ENCODE data around the gene BRIP1. TPM values are rescaled to one million over a fixed set of nuclear protein-coding genes. Genes with fewer than 3 reads are reported as not detected.

Gene BRIP1
- total RNA-seq, 1 experiment from 2014 or later = 13.8 TPM

DNA sequence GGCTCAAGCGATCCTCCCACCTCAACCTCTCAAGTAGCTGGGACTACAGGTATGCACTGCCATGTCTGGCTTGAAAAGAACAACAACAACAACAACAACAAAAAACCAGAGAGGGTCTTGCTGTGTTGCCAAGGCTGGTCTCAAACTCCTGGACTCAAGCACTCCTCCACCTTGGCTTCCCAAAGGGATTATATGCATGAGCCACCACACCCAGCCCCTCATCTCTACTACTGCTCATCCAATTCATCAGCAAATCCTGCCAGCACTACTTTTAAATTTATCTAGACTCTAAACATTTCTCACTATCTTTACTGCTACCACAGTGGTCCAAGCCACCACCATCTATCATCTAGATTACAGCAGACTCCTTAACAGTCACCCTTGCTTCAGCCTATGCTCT, 109.6 kb downstream of the BRIP1 start (continued):
- TF ChIP-seq, protein P1, sequence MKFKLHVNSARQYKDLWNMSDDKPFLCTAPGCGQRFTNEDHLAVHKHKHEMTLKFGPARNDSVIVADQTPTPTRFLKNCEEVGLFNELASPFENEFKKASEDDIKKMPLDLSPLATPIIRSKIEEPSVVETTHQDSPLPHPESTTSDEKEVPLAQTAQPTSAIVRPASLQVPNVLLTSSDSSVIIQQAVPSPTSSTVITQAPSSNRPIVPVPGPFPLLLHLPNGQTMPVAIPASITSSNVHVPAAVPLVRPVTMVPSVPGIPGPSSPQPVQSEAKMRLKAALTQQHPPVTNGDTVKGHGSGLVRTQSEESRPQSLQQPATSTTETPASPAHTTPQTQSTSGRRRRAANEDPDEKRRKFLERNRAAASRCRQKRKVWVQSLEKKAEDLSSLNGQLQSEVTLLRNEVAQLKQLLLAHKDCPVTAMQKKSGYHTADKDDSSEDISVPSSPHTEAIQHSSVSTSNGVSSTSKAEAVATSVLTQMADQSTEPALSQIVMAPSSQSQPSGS (CRISPR knock-in tag; IDR thresholded peaks at IDR 0.05; ENCODE audit: borderline replicate concordance, low read depth) = no peak
- TF ChIP-seq, protein P2, sequence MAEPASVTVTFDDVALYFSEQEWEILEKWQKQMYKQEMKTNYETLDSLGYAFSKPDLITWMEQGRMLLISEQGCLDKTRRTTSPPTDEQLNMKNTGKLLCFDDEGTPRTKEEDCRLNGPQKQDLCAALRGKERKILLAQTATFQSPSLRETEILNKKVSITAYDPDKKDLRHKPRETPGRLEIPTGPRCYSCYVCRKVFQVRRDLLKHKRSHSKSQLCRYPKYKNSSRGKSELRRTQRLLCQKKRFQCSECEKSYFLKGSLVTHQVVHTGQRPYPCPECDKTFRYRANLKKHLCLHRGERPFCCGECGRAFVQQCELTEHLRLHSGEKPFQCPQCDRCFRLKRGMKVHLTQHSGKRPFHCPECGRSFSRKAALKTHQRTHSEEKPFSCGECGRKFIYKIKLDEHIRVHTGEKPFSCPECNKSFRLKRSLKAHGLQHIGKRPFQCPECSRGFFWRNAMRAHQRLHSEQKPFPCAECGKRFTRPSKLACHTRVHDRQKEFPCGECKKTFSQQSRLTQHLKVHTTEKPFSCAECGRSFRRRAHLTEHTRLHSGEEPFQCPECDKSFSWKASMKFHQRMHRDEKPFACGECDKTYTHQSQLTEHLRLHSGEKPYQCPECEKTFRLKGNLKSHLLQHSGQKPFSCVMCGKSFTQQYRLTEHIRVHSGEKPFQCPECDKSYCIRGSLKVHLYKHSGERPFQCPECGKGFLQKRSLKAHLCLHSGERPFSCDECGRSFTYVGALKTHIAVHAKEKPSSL (CRISPR knock-in tag; conservative IDR thresholded peaks at IDR 0.05) = no peak
- no peak for TF ChIP-seq TEAD1 (CRISPR knock-in tag; IDR thresholded peaks at IDR 0.05)
- TF ChIP-seq CREM (CRISPR knock-in tag; IDR thresholded peaks at IDR 0.05) = no peak
- TF ChIP-seq, protein P3, sequence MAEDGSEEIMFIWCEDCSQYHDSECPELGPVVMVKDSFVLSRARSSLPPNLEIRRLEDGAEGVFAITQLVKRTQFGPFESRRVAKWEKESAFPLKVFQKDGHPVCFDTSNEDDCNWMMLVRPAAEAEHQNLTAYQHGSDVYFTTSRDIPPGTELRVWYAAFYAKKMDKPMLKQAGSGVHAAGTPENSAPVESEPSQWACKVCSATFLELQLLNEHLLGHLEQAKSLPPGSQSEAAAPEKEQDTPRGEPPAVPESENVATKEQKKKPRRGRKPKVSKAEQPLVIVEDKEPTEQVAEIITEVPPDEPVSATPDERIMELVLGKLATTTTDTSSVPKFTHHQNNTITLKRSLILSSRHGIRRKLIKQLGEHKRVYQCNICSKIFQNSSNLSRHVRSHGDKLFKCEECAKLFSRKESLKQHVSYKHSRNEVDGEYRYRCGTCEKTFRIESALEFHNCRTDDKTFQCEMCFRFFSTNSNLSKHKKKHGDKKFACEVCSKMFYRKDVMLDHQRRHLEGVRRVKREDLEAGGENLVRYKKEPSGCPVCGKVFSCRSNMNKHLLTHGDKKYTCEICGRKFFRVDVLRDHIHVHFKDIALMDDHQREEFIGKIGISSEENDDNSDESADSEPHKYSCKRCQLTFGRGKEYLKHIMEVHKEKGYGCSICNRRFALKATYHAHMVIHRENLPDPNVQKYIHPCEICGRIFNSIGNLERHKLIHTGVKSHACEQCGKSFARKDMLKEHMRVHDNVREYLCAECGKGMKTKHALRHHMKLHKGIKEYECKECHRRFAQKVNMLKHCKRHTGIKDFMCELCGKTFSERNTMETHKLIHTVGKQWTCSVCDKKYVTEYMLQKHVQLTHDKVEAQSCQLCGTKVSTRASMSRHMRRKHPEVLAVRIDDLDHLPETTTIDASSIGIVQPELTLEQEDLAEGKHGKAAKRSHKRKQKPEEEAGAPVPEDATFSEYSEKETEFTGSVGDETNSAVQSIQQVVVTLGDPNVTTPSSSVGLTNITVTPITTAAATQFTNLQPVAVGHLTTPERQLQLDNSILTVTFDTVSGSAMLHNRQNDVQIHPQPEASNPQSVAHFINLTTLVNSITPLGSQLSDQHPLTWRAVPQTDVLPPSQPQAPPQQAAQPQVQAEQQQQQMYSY (CRISPR knock-in tag; IDR thresholded peaks at IDR 0.05) = no peak
- TF ChIP-seq, protein P4, sequence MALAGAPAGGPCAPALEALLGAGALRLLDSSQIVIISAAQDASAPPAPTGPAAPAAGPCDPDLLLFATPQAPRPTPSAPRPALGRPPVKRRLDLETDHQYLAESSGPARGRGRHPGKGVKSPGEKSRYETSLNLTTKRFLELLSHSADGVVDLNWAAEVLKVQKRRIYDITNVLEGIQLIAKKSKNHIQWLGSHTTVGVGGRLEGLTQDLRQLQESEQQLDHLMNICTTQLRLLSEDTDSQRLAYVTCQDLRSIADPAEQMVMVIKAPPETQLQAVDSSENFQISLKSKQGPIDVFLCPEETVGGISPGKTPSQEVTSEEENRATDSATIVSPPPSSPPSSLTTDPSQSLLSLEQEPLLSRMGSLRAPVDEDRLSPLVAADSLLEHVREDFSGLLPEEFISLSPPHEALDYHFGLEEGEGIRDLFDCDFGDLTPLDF (CRISPR knock-in tag; IDR thresholded peaks at IDR 0.05) = no peak
- no peak for TF ChIP-seq NR2C2 (CRISPR knock-in tag; IDR thresholded peaks at IDR 0.05)
- TF ChIP-seq SP1 (CRISPR knock-in tag; conservative IDR thresholded peaks at IDR 0.05) = no peak
- TF ChIP-seq, protein P5, sequence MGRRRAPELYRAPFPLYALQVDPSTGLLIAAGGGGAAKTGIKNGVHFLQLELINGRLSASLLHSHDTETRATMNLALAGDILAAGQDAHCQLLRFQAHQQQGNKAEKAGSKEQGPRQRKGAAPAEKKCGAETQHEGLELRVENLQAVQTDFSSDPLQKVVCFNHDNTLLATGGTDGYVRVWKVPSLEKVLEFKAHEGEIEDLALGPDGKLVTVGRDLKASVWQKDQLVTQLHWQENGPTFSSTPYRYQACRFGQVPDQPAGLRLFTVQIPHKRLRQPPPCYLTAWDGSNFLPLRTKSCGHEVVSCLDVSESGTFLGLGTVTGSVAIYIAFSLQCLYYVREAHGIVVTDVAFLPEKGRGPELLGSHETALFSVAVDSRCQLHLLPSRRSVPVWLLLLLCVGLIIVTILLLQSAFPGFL (CRISPR knock-in tag; IDR thresholded peaks at IDR 0.05; ENCODE audit: borderline replicate concordance) = no peak
- TF ChIP-seq CREB1 (CRISPR knock-in tag; IDR thresholded peaks at IDR 0.05) = no peak
- TF ChIP-seq NFATC4 (CRISPR knock-in tag; IDR thresholded peaks at IDR 0.05) = no peak
- no peak for TF ChIP-seq OVOL2 (CRISPR knock-in tag; IDR thresholded peaks at IDR 0.05; ENCODE audit: borderline replicate concordance)

DNA sequence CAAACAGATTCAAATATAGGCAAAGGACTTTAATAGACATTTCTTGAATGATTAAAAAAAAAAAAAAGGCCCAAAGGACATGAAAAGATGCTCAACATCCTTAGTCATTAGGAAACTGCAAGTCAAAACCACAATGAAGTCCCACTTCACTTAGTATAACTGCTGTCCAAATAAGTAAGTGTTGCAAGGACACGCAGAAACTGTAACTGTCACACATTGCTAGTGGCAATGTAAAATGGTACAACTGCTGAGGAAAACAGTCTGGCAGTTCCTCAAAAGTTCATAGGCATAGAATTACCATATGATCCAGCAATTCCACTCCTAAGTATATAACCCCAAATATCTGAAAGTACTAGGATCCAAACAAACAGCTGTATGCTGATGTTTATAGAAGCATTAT, 112.7 kb downstream of the BRIP1 start:
- ChIA-PET CTCF (no interaction called here), POLR2A (no interaction called here)
- Mint-ChIP-seq H3K27me3 (ENCODE audit: low read depth) (no peaks in the 10 kb centered on the region), H3K27ac (no peak overlapping the region), H3K4me3 (no peak overlapping the region), H3K9me3 (peaks cover 39% of the 10 kb centered on the region), H3K4me1 (no peaks in the 10 kb centered on the region), H3K36me3 (peaks cover 39% of the 10 kb centered on the region)
- DNase-seq (ENCODE audit: low spot score) (no peak), ATAC-seq (no peak)
- no peak for TF ChIP-seq NFATC4 (CRISPR knock-in tag; IDR thresholded peaks at IDR 0.05)
- TF ChIP-seq MYBL2 (CRISPR knock-in tag; IDR thresholded peaks at IDR 0.05) = no peak
- TF ChIP-seq CREM (CRISPR knock-in tag; IDR thresholded peaks at IDR 0.05) = no peak
- no peak for TF ChIP-seq ZBTB21 (CRISPR knock-in tag; IDR thresholded peaks at IDR 0.05; ENCODE audit: borderline replicate concordance)
- no peak for TF ChIP-seq NR2C2 (CRISPR knock-in tag; IDR thresholded peaks at IDR 0.05)
- no peak for TF ChIP-seq ZNF416 (CRISPR knock-in tag; IDR thresholded peaks at IDR 0.05)
- TF ChIP-seq ZNF232 (CRISPR knock-in tag; IDR thresholded peaks at IDR 0.05) = no peak
- no peak for TF ChIP-seq CBFB (CRISPR knock-in tag; IDR thresholded peaks at IDR 0.05; ENCODE audit: low read depth)
- no peak for TF ChIP-seq TP53 (CRISPR knock-in tag; IDR thresholded peaks at IDR 0.05)
- TF ChIP-seq ZNF121 (CRISPR knock-in tag; IDR thresholded peaks at IDR 0.05) = no peak
- no peak for TF ChIP-seq HMGA2 (CRISPR knock-in tag; IDR thresholded peaks at IDR 0.05)
- TF ChIP-seq TCF7 (CRISPR knock-in tag; IDR thresholded peaks at IDR 0.05; ENCODE audit: low read depth) = no peak
- no peak for TF ChIP-seq ATF1 (CRISPR knock-in tag; IDR thresholded peaks at IDR 0.05)
- TF ChIP-seq, protein P6, sequence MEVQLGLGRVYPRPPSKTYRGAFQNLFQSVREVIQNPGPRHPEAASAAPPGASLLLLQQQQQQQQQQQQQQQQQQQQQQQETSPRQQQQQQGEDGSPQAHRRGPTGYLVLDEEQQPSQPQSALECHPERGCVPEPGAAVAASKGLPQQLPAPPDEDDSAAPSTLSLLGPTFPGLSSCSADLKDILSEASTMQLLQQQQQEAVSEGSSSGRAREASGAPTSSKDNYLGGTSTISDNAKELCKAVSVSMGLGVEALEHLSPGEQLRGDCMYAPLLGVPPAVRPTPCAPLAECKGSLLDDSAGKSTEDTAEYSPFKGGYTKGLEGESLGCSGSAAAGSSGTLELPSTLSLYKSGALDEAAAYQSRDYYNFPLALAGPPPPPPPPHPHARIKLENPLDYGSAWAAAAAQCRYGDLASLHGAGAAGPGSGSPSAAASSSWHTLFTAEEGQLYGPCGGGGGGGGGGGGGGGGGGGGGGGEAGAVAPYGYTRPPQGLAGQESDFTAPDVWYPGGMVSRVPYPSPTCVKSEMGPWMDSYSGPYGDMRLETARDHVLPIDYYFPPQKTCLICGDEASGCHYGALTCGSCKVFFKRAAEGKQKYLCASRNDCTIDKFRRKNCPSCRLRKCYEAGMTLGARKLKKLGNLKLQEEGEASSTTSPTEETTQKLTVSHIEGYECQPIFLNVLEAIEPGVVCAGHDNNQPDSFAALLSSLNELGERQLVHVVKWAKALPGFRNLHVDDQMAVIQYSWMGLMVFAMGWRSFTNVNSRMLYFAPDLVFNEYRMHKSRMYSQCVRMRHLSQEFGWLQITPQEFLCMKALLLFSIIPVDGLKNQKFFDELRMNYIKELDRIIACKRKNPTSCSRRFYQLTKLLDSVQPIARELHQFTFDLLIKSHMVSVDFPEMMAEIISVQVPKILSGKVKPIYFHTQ (CRISPR knock-in tag; IDR thresholded peaks at IDR 0.05) = no peak
- TF ChIP-seq, protein P7, sequence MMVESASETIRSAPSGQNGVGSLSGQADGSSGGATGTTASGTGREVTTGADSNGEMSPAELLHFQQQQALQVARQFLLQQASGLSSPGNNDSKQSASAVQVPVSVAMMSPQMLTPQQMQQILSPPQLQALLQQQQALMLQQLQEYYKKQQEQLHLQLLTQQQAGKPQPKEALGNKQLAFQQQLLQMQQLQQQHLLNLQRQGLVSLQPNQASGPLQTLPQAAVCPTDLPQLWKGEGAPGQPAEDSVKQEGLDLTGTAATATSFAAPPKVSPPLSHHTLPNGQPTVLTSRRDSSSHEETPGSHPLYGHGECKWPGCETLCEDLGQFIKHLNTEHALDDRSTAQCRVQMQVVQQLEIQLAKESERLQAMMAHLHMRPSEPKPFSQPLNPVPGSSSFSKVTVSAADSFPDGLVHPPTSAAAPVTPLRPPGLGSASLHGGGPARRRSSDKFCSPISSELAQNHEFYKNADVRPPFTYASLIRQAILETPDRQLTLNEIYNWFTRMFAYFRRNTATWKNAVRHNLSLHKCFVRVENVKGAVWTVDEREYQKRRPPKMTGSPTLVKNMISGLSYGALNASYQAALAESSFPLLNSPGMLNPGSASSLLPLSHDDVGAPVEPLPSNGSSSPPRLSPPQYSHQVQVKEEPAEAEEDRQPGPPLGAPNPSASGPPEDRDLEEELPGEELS (CRISPR knock-in tag; IDR thresholded peaks at IDR 0.05) = no peak
